Cardiac muscle cell (in vitro differentiated cells and primary cell): Measurements from ENCODE around the gene STX3. TPM values are rescaled to one million over a fixed set of nuclear protein-coding genes. Genes with fewer than 3 reads are reported as not detected.

Experiments used
- DNase-seq, 2 donors: peaks; one replicate each; pipeline versions ENCODE4 v3.0.0 to v3.0.0-alpha.2; 2010 to 2017; ENCODE audit warnings: low read depth in 1 of 2, low spot score in 1 of 2
- H3K27ac ChIP-seq: fragments of 200-600 bp; sonication (generic); 2 replicates; pipeline ENCODE4 v1.5.1; 2016
- H3K27me3 ChIP-seq: fragments of 200-600 bp; sonication (generic); 2 replicates; pipeline ENCODE4 v1.6.0; 2016; ENCODE audit warnings: control low read depth
- H3K36me3 ChIP-seq: fragments of 200-600 bp; sonication (generic); 2 replicates; pipeline ENCODE4 v1.5.1; 2016; ENCODE audit warnings: control low read depth
- H3K4me1 ChIP-seq: fragments of 200-600 bp; sonication (generic); 2 replicates; pipeline ENCODE4 v1.8.1; 2017; ENCODE audit warnings: low read depth, mild to moderate bottlenecking, mixed run types
- H3K4me3 ChIP-seq: fragments of 200-600 bp; sonication (generic); 2 replicates; pipeline ENCODE4 v1.5.1; 2016; ENCODE audit warnings: mild to moderate bottlenecking
- H3K9me3 ChIP-seq: fragments of 200-600 bp; sonication (generic); 2 replicates; pipeline ENCODE4 v1.5.1; 2017; ENCODE audit warnings: low read depth, mild to moderate bottlenecking, control low read depth
- polyA plus RNA-seq: library from polyadenylated mRNA; unstranded; fragments of >200 nt; fragmentation: Nextera tagmentation; extraction: Ambion mirVana; gene quantifications from 2 replicates; pipeline ENCODE4 v1.2.1, GENCODE V29; 2016
- total RNA-seq: library from RNA; depleted of rRNA; stranded (reverse); fragments of >200 nt; gene quantifications from 2 replicates; pipeline ENCODE4 v1.2.3, GENCODE V29; 2016
- TF ChIP-seq, protein P1 (sequence below): IDR thresholded peaks from 2 replicates; pipeline ENCODE4 v1.5.1; 2012; ENCODE audit warnings: low read depth, mild to moderate bottlenecking, low read length

Gene STX3
- total and polyA plus RNA-seq, 2 experiments from 2014 or later: 21.7 to 32.5 TPM

GRCh38 chr11:59818572-59818971 is 63.4 kb downstream of the STX3 start:
- no peak overlapping the region for H3K4me3 ChIP-seq
- H3K27ac ChIP-seq: peak overlapping the region; percentile 26
- no peaks in the 10 kb centered on the region for H3K27me3 ChIP-seq
- DNase-seq: no peak
- TF ChIP-seq, protein P1, sequence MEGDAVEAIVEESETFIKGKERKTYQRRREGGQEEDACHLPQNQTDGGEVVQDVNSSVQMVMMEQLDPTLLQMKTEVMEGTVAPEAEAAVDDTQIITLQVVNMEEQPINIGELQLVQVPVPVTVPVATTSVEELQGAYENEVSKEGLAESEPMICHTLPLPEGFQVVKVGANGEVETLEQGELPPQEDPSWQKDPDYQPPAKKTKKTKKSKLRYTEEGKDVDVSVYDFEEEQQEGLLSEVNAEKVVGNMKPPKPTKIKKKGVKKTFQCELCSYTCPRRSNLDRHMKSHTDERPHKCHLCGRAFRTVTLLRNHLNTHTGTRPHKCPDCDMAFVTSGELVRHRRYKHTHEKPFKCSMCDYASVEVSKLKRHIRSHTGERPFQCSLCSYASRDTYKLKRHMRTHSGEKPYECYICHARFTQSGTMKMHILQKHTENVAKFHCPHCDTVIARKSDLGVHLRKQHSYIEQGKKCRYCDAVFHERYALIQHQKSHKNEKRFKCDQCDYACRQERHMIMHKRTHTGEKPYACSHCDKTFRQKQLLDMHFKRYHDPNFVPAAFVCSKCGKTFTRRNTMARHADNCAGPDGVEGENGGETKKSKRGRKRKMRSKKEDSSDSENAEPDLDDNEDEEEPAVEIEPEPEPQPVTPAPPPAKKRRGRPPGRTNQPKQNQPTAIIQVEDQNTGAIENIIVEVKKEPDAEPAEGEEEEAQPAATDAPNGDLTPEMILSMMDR: no peak
- H3K36me3 ChIP-seq: no peaks in the 10 kb centered on the region
- H3K4me1 ChIP-seq: peaks cover 8% of the 10 kb centered on the region
- no peaks in the 10 kb centered on the region for H3K9me3 ChIP-seq

GRCh38 chr11:59822989-59823566 is 67.9 kb downstream of the STX3 start:
- TF ChIP-seq, protein P1: peak; percentile 67
- Histone ChIP-seq H3K36me3 (no peaks in the 10 kb centered on the region), H3K9me3 (no peaks in the 10 kb centered on the region), H3K4me3 (no peak overlapping the region), H3K27ac (no peak overlapping the region), H3K4me1 (peaks cover 8% of the 10 kb centered on the region), H3K27me3 (no peaks in the 10 kb centered on the region)
- peak; percentile 72 to 75 for DNase-seq

- DNase-seq: no peak
- Histone ChIP-seq H3K9me3 (no peaks in the 10 kb centered on the region), H3K36me3 (no peaks in the 10 kb centered on the region), H3K4me3 (no peak overlapping the region), H3K4me1 (no peaks in the 10 kb centered on the region), H3K27me3 (no peaks in the 10 kb centered on the region), H3K27ac (no peak overlapping the region)
- TF ChIP-seq, protein P1: no peak
Measured at GRCh38 chr11:59829358-59829757, 74.2 kb downstream of the STX3 start.

DNA sequence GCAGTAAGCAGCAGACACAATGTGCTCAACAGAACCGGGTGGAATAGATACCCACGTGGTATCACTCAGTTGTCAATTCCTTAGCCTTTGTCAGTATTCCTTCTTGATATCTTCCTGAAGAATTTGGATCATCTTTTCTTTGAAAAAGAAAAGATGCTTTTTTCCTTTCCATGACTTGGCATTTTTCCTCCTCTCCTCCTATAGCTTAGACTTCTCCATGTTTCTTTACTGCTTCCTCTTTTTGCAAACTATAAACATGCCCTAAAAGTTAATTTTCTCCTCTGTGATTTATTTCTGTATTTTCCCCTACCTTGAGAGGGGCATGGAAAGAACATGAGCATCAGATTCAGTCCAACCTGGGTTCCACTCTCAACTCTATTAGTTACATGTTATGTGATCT is 78.4 kb downstream of the STX3 start:
- Histone ChIP-seq H3K4me1 (no peaks in the 10 kb centered on the region), H3K36me3 (no peaks in the 10 kb centered on the region), H3K4me3 (no peak overlapping the region), H3K9me3 (no peaks in the 10 kb centered on the region), H3K27ac (no peak overlapping the region), H3K27me3 (no peaks in the 10 kb centered on the region)
- TF ChIP-seq, protein P1: no peak
- DNase-seq: no peak

DNA sequence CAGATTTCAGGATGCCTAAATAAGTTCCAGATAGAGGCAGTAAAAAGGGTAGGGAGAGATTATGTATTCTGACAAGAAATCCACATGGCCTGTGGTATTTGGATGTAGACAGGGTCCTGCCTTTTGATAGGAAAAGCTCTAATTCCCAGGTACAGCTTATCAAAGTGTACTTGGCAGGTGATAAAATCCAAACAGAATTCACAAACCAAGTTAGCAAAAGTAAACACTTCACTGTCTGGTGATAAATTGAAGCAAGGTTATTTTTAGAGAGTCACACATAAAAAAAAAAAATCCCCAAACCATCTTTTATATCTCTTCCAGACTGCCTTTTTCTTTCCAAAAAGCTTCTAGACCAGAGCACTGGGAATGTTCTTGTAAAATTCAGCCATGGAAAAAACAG is 84.4 kb downstream of the STX3 start:
- Histone ChIP-seq H3K9me3 (no peaks in the 10 kb centered on the region), H3K36me3 (no peaks in the 10 kb centered on the region), H3K27ac (no peak overlapping the region), H3K4me1 (no peaks in the 10 kb centered on the region), H3K27me3 (no peaks in the 10 kb centered on the region), H3K4me3 (no peak overlapping the region)
- DNase-seq: no peak
- TF ChIP-seq, protein P1: no peak
